SK-N-SH treated with all-trans-retinoic acid at 6 μM for 48 hours (cell line): ENCODE measurements around the gene KCNH4.

ENCODE experiments used
- RARB ChIP-seq: fragments of 250-450 bp; sonication (Bioruptor Pico); IDR thresholded peaks from 2 replicates; pipeline ENCODE4 v1.8.0; 2021; ENCODE audit warnings: mild to moderate bottlenecking, moderate library complexity
- TF ChIP-seq, protein P1 (sequence below): fragments of 250-450 bp; sonication (Bioruptor Pico); IDR thresholded peaks from 2 replicates; pipeline ENCODE4 v1.8.0; 2020; ENCODE audit warnings: mild to moderate bottlenecking, moderate library complexity, borderline replicate concordance

DNA sequence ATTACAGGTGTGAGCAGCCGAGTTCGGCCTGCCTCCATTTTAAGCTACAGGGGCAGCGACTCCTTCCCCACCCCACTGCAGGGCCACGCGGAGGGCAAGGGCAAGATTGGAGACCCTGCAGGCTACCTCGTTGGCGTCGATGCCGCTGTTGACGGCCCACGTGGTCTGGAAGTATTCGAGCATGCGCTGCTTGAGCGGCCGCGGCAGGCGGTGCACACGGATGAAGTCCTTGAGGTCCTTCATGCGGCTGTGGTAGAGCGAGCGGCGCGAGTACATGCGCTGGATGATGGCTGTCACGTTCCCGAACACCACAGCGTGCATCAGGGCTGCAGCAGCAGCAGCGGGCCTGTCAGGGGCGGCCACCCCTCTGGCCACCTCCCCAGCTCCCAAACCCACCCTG lies 11.6 kb downstream of the KCNH4 start:
- TF ChIP-seq, protein P1, sequence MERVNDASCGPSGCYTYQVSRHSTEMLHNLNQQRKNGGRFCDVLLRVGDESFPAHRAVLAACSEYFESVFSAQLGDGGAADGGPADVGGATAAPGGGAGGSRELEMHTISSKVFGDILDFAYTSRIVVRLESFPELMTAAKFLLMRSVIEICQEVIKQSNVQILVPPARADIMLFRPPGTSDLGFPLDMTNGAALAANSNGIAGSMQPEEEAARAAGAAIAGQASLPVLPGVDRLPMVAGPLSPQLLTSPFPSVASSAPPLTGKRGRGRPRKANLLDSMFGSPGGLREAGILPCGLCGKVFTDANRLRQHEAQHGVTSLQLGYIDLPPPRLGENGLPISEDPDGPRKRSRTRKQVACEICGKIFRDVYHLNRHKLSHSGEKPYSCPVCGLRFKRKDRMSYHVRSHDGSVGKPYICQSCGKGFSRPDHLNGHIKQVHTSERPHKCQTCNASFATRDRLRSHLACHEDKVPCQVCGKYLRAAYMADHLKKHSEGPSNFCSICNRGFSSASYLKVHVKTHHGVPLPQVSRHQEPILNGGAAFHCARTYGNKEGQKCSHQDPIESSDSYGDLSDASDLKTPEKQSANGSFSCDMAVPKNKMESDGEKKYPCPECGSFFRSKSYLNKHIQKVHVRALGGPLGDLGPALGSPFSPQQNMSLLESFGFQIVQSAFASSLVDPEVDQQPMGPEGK: no peak
- no peak for TF ChIP-seq RARB (CRISPR knock-in tag)
